CD8-positive, alpha-beta memory T cell (primary cell): Measurements from ENCODE around the gene C16orf46. TPM values are rescaled to one million over a fixed set of nuclear protein-coding genes. Genes with fewer than 3 reads are reported as not detected.
A peak's percentile ranks its signal among the peaks of the same experiment; 100 is the strongest.

ENCODE experiments used
- CTCF ChIA-PET: fragments of 350-600 bp; sonication (Branson Sonifier 250); formaldehyde crosslinking; loops from one replicate; lab custom pipeline; 2021; ENCODE audit warnings: antibody characterized with exemption; lab: Charles Lee
- POLR2A ChIA-PET: fragments of 350-600 bp; sonication (Branson Sonifier 250); formaldehyde crosslinking; loops from one replicate; lab custom pipeline; 2021; ENCODE audit warnings: antibody characterized with exemption; lab: Charles Lee
- DNase-seq, 5 donors: peaks; one replicate each; pipeline versions ENCODE4 v3.0.0 to v3.0.0-alpha.2; 2020 to 2022; ENCODE audit warnings: mixed read lengths in 1 of 5
- H3K27ac ChIP-seq: one replicate; pipeline ENCODE4 v1.7.0; 2013; ENCODE audit warnings: low read depth, mild to moderate bottlenecking, low read length, moderate library complexity
- H3K27me3 ChIP-seq: 2 replicates; pipeline ENCODE4 v1.7.0; 2013; ENCODE audit warnings: low read length, mild to moderate bottlenecking; ENCODE audit not compliant: insufficient read depth, poor library complexity, severe bottlenecking
- H3K36me3 ChIP-seq: 2 replicates; pipeline ENCODE4 v1.7.0; 2013; ENCODE audit warnings: mild to moderate bottlenecking, low read length, moderate library complexity; ENCODE audit not compliant: insufficient read depth
- H3K4me1 ChIP-seq: 2 replicates; pipeline ENCODE4 v1.7.0; 2013; ENCODE audit warnings: mild to moderate bottlenecking, low read length, moderate library complexity; ENCODE audit not compliant: insufficient read depth
- H3K4me3 ChIP-seq: 2 replicates; pipeline ENCODE4 v1.7.0; 2013; ENCODE audit warnings: mild to moderate bottlenecking, low read length
- H3K9me3 ChIP-seq: 2 replicates; pipeline ENCODE4 v1.7.0; 2013; ENCODE audit warnings: mild to moderate bottlenecking, low read length
- H3K27ac Mint-ChIP-seq, 8 donors: one replicate each; pipeline ENCODE4 v1.8.0; 2020 to 2021; ENCODE audit warnings: mixed read lengths in 8 of 8, mild to moderate bottlenecking in 6 of 8, inconsistent platforms in 3 of 8, moderate library complexity in 3 of 8
- H3K27me3 Mint-ChIP-seq, 2 donors: one replicate each; pipeline ENCODE4 v1.8.0; 2020 to 2021; ENCODE audit warnings: mixed read lengths in 2 of 2, mild to moderate bottlenecking in 1 of 2, moderate library complexity in 1 of 2
- H3K36me3 Mint-ChIP-seq, 3 donors: one replicate each; pipeline ENCODE4 v1.8.0; 2020 to 2021; ENCODE audit warnings: mixed read lengths in 3 of 3, inconsistent platforms in 1 of 3, mild to moderate bottlenecking in 1 of 3
- H3K4me1 Mint-ChIP-seq, 3 donors: one replicate each; pipeline ENCODE4 v1.8.0; 2020 to 2021; ENCODE audit warnings: mixed read lengths in 3 of 3, inconsistent platforms in 1 of 3, mild to moderate bottlenecking in 1 of 3
- H3K4me3 Mint-ChIP-seq, 7 donors: one replicate each; pipeline ENCODE4 v1.8.0; 2020 to 2021; ENCODE audit warnings: mixed read lengths in 7 of 7, mild to moderate bottlenecking in 6 of 7, moderate library complexity in 4 of 7, inconsistent platforms in 2 of 7
- H3K9me3 Mint-ChIP-seq, 5 donors: one replicate each; pipeline ENCODE4 v1.8.0; 2020 to 2022; ENCODE audit warnings: mixed read lengths in 5 of 5, mild to moderate bottlenecking in 3 of 5, moderate library complexity in 2 of 5, inconsistent platforms in 1 of 5
- polyA plus RNA-seq: library from polyadenylated mRNA; unstranded; fragments of 300-500 nt; fragmentation: Illumina TruSeq; gene quantifications from one replicate; pipeline ENCODE4 v1.2.3, GENCODE V29; 2021
- total RNA-seq, 2 experiments: library from RNA; stranded (reverse); gene quantifications; one replicate each; pipeline ENCODE4 v1.2.3, GENCODE V29; 2021

Gene C16orf46
- total and polyA plus RNA-seq, 3 experiments from 2014 or later, result 0.59 to 0.93 TPM; not detected in 1

- H3K9me3 Mint-ChIP-seq, result no peaks in the 10 kb centered on the region
- H3K9me3 ChIP-seq, result no peaks in the 10 kb centered on the region
- no peak overlapping the region for H3K27ac Mint-ChIP-seq
- H3K4me3 ChIP-seq, result no peak overlapping the region
- no peaks in the 10 kb centered on the region for H3K27me3 Mint-ChIP-seq
- H3K4me1 ChIP-seq, result no peaks in the 10 kb centered on the region
- no peaks in the 10 kb centered on the region for H3K36me3 ChIP-seq
- no peak overlapping the region for H3K27ac ChIP-seq
- no peaks in the 10 kb centered on the region for H3K4me1 Mint-ChIP-seq
- no peaks in the 10 kb centered on the region for H3K36me3 Mint-ChIP-seq
- DNase-seq, result no peak
- POLR2A ChIA-PET, result no interaction called here
- H3K27me3 ChIP-seq, result no peaks in the 10 kb centered on the region
- H3K4me3 Mint-ChIP-seq, result no peak overlapping the region
- CTCF ChIA-PET, result no interaction called here
Measured at GRCh38 chr16:81060576-81061306, 16.3 kb downstream of the C16orf46 start.

DNA sequence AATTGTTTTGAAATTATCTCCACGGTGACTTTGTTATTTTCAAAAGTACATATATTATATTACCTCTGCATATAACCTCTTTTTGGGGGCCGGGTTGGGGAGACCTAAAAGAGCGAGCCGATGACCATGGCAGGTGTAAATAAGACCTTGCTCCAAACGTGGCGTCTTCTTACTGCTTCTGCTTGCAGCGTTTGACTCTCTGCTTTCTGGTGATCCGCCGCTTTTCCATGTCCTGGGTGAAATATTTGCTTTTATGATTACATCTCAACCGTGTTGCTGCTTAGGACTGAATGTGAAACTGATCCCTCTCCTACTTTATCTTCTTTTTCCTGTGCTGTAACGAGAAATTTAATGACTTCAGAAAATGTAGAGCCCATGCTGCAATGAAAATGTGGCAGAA, 23.3 kb downstream of the C16orf46 start:
- no peak overlapping the region for H3K27ac ChIP-seq
- Mint-ChIP-seq H3K27me3 (peaks cover 0 to 5% of the 10 kb centered on the region in 2 donors), H3K9me3 (peaks cover 14 to 17% (median 15%) of the 10 kb centered on the region in 5 donors), H3K4me1 (no peaks in the 10 kb centered on the region), H3K4me3 (no peak overlapping the region), H3K27ac (no peak overlapping the region), H3K36me3 (peaks cover 0 to 14% (median 5%) of the 10 kb centered on the region in 3 donors)
- H3K4me1 ChIP-seq, result no peaks in the 10 kb centered on the region
- no peak for DNase-seq
- H3K27me3 ChIP-seq, result no peaks in the 10 kb centered on the region
- CTCF ChIA-PET, result no interaction called here
- H3K4me3 ChIP-seq, result no peak overlapping the region
- peaks cover 4% of the 10 kb centered on the region for H3K9me3 ChIP-seq
- no peaks in the 10 kb centered on the region for H3K36me3 ChIP-seq
- POLR2A ChIA-PET, result no interaction called here

- Mint-ChIP-seq H3K4me1 (peaks cover 15 to 29% (median 22%) of the 10 kb centered on the region in 3 donors), H3K9me3 (no peaks in the 10 kb centered on the region), H3K4me3 (no peak overlapping the region), H3K27ac (peak overlapping the region in 3 of 8 donors; percentile 24 to 50 (median 33)), H3K36me3 (peaks cover 19 to 61% (median 34%) of the 10 kb centered on the region in 3 donors), H3K27me3 (no peaks in the 10 kb centered on the region)
- ChIA-PET CTCF (no interaction called here), POLR2A (no interaction called here)
- Histone ChIP-seq H3K36me3 (no peaks in the 10 kb centered on the region), H3K4me1 (peaks cover 2% of the 10 kb centered on the region), H3K9me3 (no peaks in the 10 kb centered on the region), H3K4me3 (no peak overlapping the region), H3K27me3 (no peaks in the 10 kb centered on the region), H3K27ac (no peak overlapping the region)
- no peak for DNase-seq
Measured at GRCh38 chr16:81042821-81043220, 34.2 kb downstream of the C16orf46 start.

DNA sequence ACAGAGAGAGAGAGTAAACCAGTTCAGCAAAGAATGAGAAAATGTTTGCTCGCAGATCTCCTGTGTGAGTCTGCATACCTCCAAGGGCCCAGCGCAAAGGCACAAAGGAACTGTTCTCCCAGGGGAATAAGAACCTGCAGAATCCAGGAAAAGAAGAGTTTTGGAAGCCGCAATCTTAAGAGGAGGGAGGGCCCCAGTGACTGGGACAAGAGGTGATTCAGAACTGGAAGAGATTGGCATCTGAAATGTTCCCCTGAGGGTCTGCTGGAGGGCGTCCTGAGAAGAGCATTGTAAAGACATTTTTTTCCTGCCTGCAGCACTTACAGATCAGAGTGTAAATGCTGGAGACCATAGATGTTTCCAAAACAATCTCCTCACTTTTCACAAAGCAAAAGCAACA, 35.3 kb downstream of the C16orf46 start:
- no peaks in the 10 kb centered on the region for H3K27me3 ChIP-seq
- no peak for DNase-seq
- Mint-ChIP-seq H3K4me1 (peaks cover 26 to 40% (median 34%) of the 10 kb centered on the region in 3 donors), H3K27ac (peak overlapping the region in 3 of 8 donors; percentile 23 to 90 (median 73)), H3K9me3 (no peaks in the 10 kb centered on the region), H3K4me3 (no peak overlapping the region), H3K27me3 (no peaks in the 10 kb centered on the region), H3K36me3 (peaks cover 19 to 67% (median 32%) of the 10 kb centered on the region in 3 donors)
- H3K36me3 ChIP-seq, result no peaks in the 10 kb centered on the region
- ChIA-PET CTCF (no interaction called here), POLR2A (no interaction called here)
- H3K4me1 ChIP-seq, result peaks cover 13% of the 10 kb centered on the region
- no peak overlapping the region for H3K27ac ChIP-seq
- no peak overlapping the region for H3K4me3 ChIP-seq
- H3K9me3 ChIP-seq, result no peaks in the 10 kb centered on the region

DNA sequence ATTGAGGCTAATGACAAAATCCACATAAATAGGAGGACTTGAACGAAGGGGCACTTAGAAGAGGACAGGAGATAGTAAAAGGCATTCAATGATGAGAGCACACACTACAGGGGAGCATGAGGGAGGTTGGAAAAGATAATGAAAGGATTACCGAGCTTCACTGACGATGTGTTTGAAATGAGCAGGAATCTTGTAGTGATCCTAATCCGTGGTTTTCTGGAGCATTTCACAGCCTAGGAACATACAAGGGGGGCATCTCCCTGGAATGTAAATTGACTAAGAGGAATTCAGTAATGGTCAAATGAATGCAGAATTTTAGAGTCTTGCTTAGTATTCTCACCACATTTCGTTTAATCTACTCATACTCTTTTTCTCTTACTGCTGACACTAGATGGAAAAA, 36.2 kb downstream of the C16orf46 start:
- no peaks in the 10 kb centered on the region for H3K36me3 ChIP-seq

DNA sequence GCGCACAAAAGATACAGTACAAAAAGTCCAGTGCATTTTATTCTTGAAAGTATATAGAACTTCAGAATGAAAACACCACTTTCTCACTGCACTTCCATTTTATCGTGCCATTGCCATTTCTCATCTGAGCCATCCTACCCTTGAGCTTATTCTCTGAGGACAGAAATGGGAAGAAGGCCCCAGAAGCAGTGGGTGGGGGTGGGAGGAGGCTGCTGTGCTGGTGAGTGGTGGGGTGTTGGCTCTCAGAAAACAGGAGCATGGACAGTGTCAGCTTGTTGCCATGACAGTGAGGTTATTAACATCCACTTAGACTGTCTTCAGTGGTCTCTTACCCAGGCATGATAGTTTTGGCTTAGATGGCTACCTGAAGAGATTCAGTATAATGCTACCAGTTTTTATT, 36.9 kb downstream of the C16orf46 start:
- Mint-ChIP-seq H3K36me3 (peaks cover 15 to 62% (median 31%) of the 10 kb centered on the region in 3 donors), H3K27me3 (no peaks in the 10 kb centered on the region), H3K4me1 (peaks cover 31 to 44% (median 41%) of the 10 kb centered on the region in 3 donors), H3K27ac (peak overlapping the region in 4 of 8 donors; percentile 5 to 59 (median 34)), H3K4me3 (peak overlapping the region in 1 of 7 donors; percentile 64), H3K9me3 (no peaks in the 10 kb centered on the region)
- Histone ChIP-seq H3K4me3 (no peak overlapping the region), H3K4me1 (peaks cover 20% of the 10 kb centered on the region), H3K9me3 (no peaks in the 10 kb centered on the region), H3K27ac (no peak overlapping the region), H3K27me3 (no peaks in the 10 kb centered on the region), H3K36me3 (no peaks in the 10 kb centered on the region)
- no peak for DNase-seq
- POLR2A ChIA-PET, result no interaction called here
- CTCF ChIA-PET, result interaction anchor here (1.0 kb wide), 1 partner anchor 22 kb away, joined by 3 read pairs; no protein-coding TSS in a partner anchor

More for the DNA sequence above, 36.2 kb downstream of the C16orf46 start:
- Mint-ChIP-seq H3K27me3 (no peaks in the 10 kb centered on the region), H3K4me3 (peak overlapping the region in 1 of 7 donors; percentile 39), H3K4me1 (peaks cover 29 to 44% (median 37%) of the 10 kb centered on the region in 3 donors), H3K27ac (peak overlapping the region in 5 of 8 donors; percentile 3 to 63 (median 10)), H3K36me3 (peaks cover 19 to 68% (median 31%) of the 10 kb centered on the region in 3 donors), H3K9me3 (no peaks in the 10 kb centered on the region)
- CTCF ChIA-PET, result no interaction called here
- H3K9me3 ChIP-seq, result no peaks in the 10 kb centered on the region
- peaks cover 16% of the 10 kb centered on the region for H3K4me1 ChIP-seq
- DNase-seq, result no peak
- H3K4me3 ChIP-seq, result no peak overlapping the region
- H3K27me3 ChIP-seq, result no peaks in the 10 kb centered on the region
- POLR2A ChIA-PET, result no interaction called here
- no peak overlapping the region for H3K27ac ChIP-seq

DNA sequence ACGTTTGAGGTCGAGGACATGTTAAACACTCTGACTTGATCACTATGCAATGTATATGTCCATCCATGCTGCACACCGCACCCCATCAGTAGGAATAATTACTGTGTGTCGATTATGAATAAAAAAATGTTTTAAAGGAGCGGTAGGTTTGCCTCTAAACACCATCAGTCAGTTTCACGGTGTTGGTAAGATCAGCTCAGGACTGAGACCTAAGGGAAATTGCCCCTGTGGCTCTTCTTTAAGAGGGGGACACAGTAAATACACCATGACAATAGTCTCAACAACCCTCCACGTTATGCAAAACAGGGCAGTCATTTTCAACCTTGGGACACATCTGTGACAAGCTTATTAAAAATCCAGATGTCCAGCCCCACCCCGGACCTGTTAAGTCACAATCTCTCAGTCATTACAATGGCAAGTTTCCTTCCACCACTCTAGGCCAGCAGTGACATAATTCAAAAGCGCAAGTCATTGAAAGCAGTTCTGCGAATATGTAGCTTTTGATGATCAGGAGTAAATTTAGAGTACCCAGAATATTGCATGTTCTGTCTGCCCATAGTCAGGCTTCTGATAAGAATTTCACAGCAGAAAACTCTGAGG, 40.2 kb downstream of the C16orf46 start:
- CTCF ChIA-PET, result interaction anchor here (0.9 to 9.1 kb wide), 3 partner anchors 8 to 701 kb away, joined by 3 to 77 read pairs (median 18); no protein-coding TSS in a partner anchor
- Histone ChIP-seq H3K27ac (no peak overlapping the region), H3K4me1 (peaks cover 21% of the 10 kb centered on the region), H3K4me3 (peak overlapping the region; percentile 71), H3K27me3 (no peaks in the 10 kb centered on the region), H3K9me3 (no peaks in the 10 kb centered on the region), H3K36me3 (no peaks in the 10 kb centered on the region)
- H3K9me3 Mint-ChIP-seq, result no peaks in the 10 kb centered on the region
- H3K36me3 Mint-ChIP-seq, result peaks cover 4 to 31% (median 14%) of the 10 kb centered on the region in 3 donors
- DNase-seq, result no peak
- H3K4me3 Mint-ChIP-seq, result peak overlapping the region; percentile 84 to 90 (median 86)
- POLR2A ChIA-PET, result interaction anchor here (0.9 kb wide), 1 partner anchor 29 kb away, joined by 5 read pairs; the partner anchor contains the start of genes CENPN and CMC2
- H3K27ac Mint-ChIP-seq, result peak overlapping the region; percentile 46 to 83 (median 74)
- peaks cover 34 to 44% (median 44%) of the 10 kb centered on the region in 3 donors for H3K4me1 Mint-ChIP-seq
- peaks cover 0 to 2% of the 10 kb centered on the region in 2 donors for H3K27me3 Mint-ChIP-seq
